ENCODE data around the gene GCNT2.
"Not testable (repeated sequence)": the region's sequence is repeated elsewhere in the genome, so short reads cannot be mapped to it uniquely, and the experiment has no call there.

GRCh38 chr6:10529828-10530374, 8.8 kb downstream of the GCNT2 start:
- not testable (repeated sequence) for TF ChIP-seq CTCF, POLR2A, POLR2AphosphoS5 (IDR thresholded peaks at IDR 0.05)

Data from gastroesophageal sphincter (tissue), 3 donors.